K562 (cell line): ENCODE measurements around the gene C19orf85. TPM values are rescaled to one million over a fixed set of nuclear protein-coding genes. Genes with fewer than 3 reads are reported as not detected.

Experiments
- ATAC-seq: fragments of 200-7000 bp; cut with Tn5 transposase; 3 replicates; pipeline ENCODE4 v1.9.1; 2020; ENCODE audit warnings: moderate library complexity
- BruUV-seq: library from RNA; stranded (reverse); fragments of 400-500 nt; replicated peaks from 2 replicates; lab custom pipeline; 2021; lab: Mats Ljungman, UMichigan
- CTCF ChIA-PET: fragments of 300-600 bp; formaldehyde crosslinking; extraction: SDS; loops from one replicate; lab custom pipeline; 2021; ENCODE audit warnings: low intra/inter-chr PET ratio; lab: Yijun Ruan, JAX
- POLR2A ChIA-PET: fragments of 300-600, 350-650 bp; sonication (Branson Sonifier 250); formaldehyde crosslinking; extraction: SDS; loops from one replicate; lab custom pipeline; 2021; ENCODE audit warnings: antibody characterized with exemption, inconsistent platforms; lab: Yijun Ruan, JAX
- DNase-seq, 4 experiments: peaks; one replicate each; pipeline versions ENCODE4 v3.0.0 to v3.0.0-alpha.2; 2011 to 2018; ENCODE audit warnings: low spot score in 3 of 4, mixed read lengths in 3 of 4; ENCODE audit errors: extremely low read depth in 1 of 4
- FAIRE-seq: peaks from 2 replicates; lab custom pipeline; 2011; peaks lifted over from hg19 to GRCh38; lab: Jason Lieb, UNC
- H2AFZ ChIP-seq: 2 replicates; pipeline ENCODE4 v1.6.0; 2011; ENCODE audit warnings: low read depth, low read length, control low read depth, inconsistent platforms
- H3K27ac ChIP-seq: fragments of 200-600 bp; 3 replicates; pipeline ENCODE4 v1.8.0; 2011; ENCODE audit warnings: low read depth, mild to moderate bottlenecking, control low read depth, inconsistent platforms, low read length, moderate library complexity, mixed read lengths; ENCODE audit errors: extremely low read depth
- H3K27me3 ChIP-seq, 2 experiments: fragments of 300-600 bp in 1 of 2; 2 replicates in 1 of 2; 3 replicates in 1 of 2; pipeline versions ENCODE4 v1.6.0 to v1.8.0; 2011; ENCODE audit warnings: inconsistent platforms in 2 of 2, low read length in 2 of 2, mild to moderate bottlenecking in 1 of 2, mixed read lengths in 1 of 2, moderate library complexity in 1 of 2; ENCODE audit not compliant: control insufficient read depth in 2 of 2, insufficient read depth in 2 of 2
- H3K36me3 ChIP-seq: fragments of 300-600 bp; 3 replicates; pipeline ENCODE4 v1.8.0; 2011; ENCODE audit warnings: mild to moderate bottlenecking, low read length, inconsistent platforms; ENCODE audit not compliant: control insufficient read depth, insufficient read depth
- H3K4me1 ChIP-seq, 2 experiments: fragments of 200-600 bp in 1 of 2; replicated peaks in 1 of 2; 2 replicates in 1 of 2; 3 replicates in 1 of 2; pipeline versions ENCODE4 v1.5.1 to v1.8.0; 2011; ENCODE audit warnings: inconsistent platforms in 2 of 2, low read length in 2 of 2, mild to moderate bottlenecking in 1 of 2, mixed read lengths in 1 of 2, moderate library complexity in 1 of 2; ENCODE audit not compliant: control insufficient read depth in 2 of 2, insufficient read depth in 2 of 2
- H3K4me2 ChIP-seq: 2 replicates; pipeline ENCODE4 v1.6.1; 2011; ENCODE audit warnings: low read length, control low read depth, inconsistent platforms, mixed read lengths; ENCODE audit not compliant: insufficient read depth
- H3K4me3 ChIP-seq: fragments of 200-600 bp; sonication (generic), shearing (Covaris generic); 2 replicates; pipeline ENCODE4 v1.5.1; 2016; ENCODE audit warnings: control low read depth, inconsistent platforms
- H3K79me2 ChIP-seq: fragments of 200-600 bp; 3 replicates; pipeline ENCODE4 v1.8.0; 2011; ENCODE audit warnings: low read length, inconsistent platforms; ENCODE audit not compliant: control insufficient read depth, insufficient read depth
- H3K9ac ChIP-seq, 2 experiments: 2 replicates each; pipeline versions ENCODE4 v1.6.0 to v1.6.1; 2011; ENCODE audit warnings: low read depth in 2 of 2, low read length in 2 of 2, control low read depth in 1 of 2, inconsistent platforms in 1 of 2, mild to moderate bottlenecking in 1 of 2, mixed read lengths in 1 of 2; ENCODE audit not compliant: insufficient read depth in 1 of 2
- H3K9me1 ChIP-seq: one replicate; pipeline ENCODE4 v1.6.0; 2011; ENCODE audit warnings: inconsistent platforms, mild to moderate bottlenecking, low read length, moderate library complexity; ENCODE audit not compliant: control insufficient read depth, insufficient read depth
- H3K9me3 ChIP-seq: replicated peaks from 2 replicates; pipeline ENCODE4 v1.5.1; 2011; ENCODE audit warnings: low read depth, low read length, inconsistent platforms; ENCODE audit not compliant: control insufficient read depth, insufficient read depth
- H4K20me1 ChIP-seq: replicated peaks from 2 replicates; pipeline ENCODE4 v1.6.1; 2011; ENCODE audit warnings: low read length, inconsistent platforms, mixed read lengths; ENCODE audit not compliant: control insufficient read depth, insufficient read depth
- ATF1 ChIP-seq, 2 experiments: fragments of 450-650 bp in 1 of 2; IDR thresholded peaks; 2 replicates each; pipeline ENCODE4 v1.6.1; 2016; ENCODE audit warnings: missing compliant biosample characterization in 1 of 2, missing genetic modification characterization in 1 of 2
- BHLHE40 ChIP-seq: IDR thresholded peaks from 2 replicates; pipeline ENCODE4 v1.6.1; 2011; ENCODE audit warnings: low read length, improper control_type of control experiment
- CEBPB ChIP-seq: fragments of 450-650 bp; IDR thresholded peaks from 2 replicates; pipeline ENCODE4 v1.6.1; 2016; ENCODE audit warnings: missing genetic modification characterization, missing compliant biosample characterization
- GMEB1 ChIP-seq: fragments of 250-450 bp; sonication (Bioruptor Pico); IDR thresholded peaks from 2 replicates; pipeline ENCODE4 v1.4.0; 2020; ENCODE audit warnings: mild to moderate bottlenecking
- HNRNPK ChIP-seq: fragments of 200-400 bp; formaldehyde crosslinking; IDR thresholded peaks from one replicate; pipeline ENCODE4 v1.6.1; 2018; ENCODE audit warnings: mild to moderate bottlenecking, low read depth, low read length; ENCODE audit not compliant: poor library complexity, severe bottlenecking
- PHB2 ChIP-seq: fragments of 450-650 bp; IDR thresholded peaks from 2 replicates; pipeline ENCODE4 v1.6.1; 2017; ENCODE audit warnings: low read depth
- POLR2H ChIP-seq: IDR thresholded peaks from 2 replicates; pipeline ENCODE4 v1.6.1; 2016; ENCODE audit warnings: missing genetic modification characterization, low read depth, mild to moderate bottlenecking, control low read depth, missing compliant biosample characterization, moderate library complexity
- RBFOX2 ChIP-seq: fragments of 200-400 bp; formaldehyde crosslinking; IDR thresholded peaks from 2 replicates; pipeline ENCODE4 v1.6.1; 2017; ENCODE audit warnings: low read depth, mild to moderate bottlenecking, low read length, moderate library complexity
- TGIF2 ChIP-seq: sonication (generic); formaldehyde crosslinking; IDR thresholded peaks from 2 replicates; pipeline ENCODE4 v1.8.1; 2022; ENCODE audit warnings: mild to moderate bottlenecking, missing genetic modification reagents, moderate library complexity
- U2AF2 ChIP-seq: fragments of 200-400 bp; formaldehyde crosslinking; optimal IDR thresholded peaks from 2 replicates; pipeline ENCODE3; 2017; ENCODE audit warnings: low read depth, mild to moderate bottlenecking, low read length
- ZBTB33 ChIP-seq: sonication (generic); formaldehyde crosslinking; IDR thresholded peaks from 2 replicates; pipeline ENCODE4 v1.8.1; 2023; ENCODE audit warnings: mild to moderate bottlenecking, missing genetic modification reagents
- ZNF586 ChIP-seq: fragments of 450-650 bp; formaldehyde crosslinking; conservative IDR thresholded peaks from 2 replicates; pipeline ENCODE4 v1.4.0; 2020; ENCODE audit warnings: mild to moderate bottlenecking, moderate library complexity
- WGBS: fragments of 100-300 bp; shearing (Covaris generic); methylation state at CpG from one replicate; pipeline ENCODE4 v1.1.6; 2016; ENCODE audit warnings: low coverage, mixed read lengths; ENCODE audit not compliant: insufficient coverage; ENCODE audit errors: missing lambda C conversion rate; 5-methylcytosine and 5-hydroxymethylcytosine counted together
- in situ Hi-C: fragments of 300-500 bp; cut with MboI; formaldehyde crosslinking; loops from 4 replicates; pipeline ENCODE4 v1.15.0; 2018; ENCODE audit warnings: inconsistent platforms, mixed read lengths
- intact Hi-C: fragments of 100-400 bp; cut with micrococcal nuclease; formaldehyde crosslinking; loops from 2 replicates; pipeline ENCODE4 v1.14.2; 2022
- polyA plus RNA-seq, 8 experiments: library from polyadenylated mRNA; depleted of rRNA in 4 of 8; stranded (reverse) in 5 of 8; unstranded in 3 of 8; fragments of >200 nt; fragmentation: Nextera tagmentation in 2 of 8; fragmentation: Illumina TruSeq in 1 of 8; extraction: Ambion mirVana in 2 of 8; extraction: Trizol in 1 of 8; gene quantifications; 2 replicates each; pipeline versions ENCODE4 v1.2.1 to v1.2.3, GENCODE V29; 2011 to 2014; ENCODE audit warnings: inconsistent platforms in 1 of 8, missing spikeins in 1 of 8
- total RNA-seq, 7 experiments: library from RNA; depleted of rRNA in 6 of 7; stranded (reverse); fragments of >200 nt in 6 of 7; fragmentation: Illumina TruSeq in 2 of 7; extraction: Trizol in 2 of 7; gene quantifications; 2 replicates each; pipeline versions ENCODE4 v1.2.1 to v1.2.3, GENCODE V29; 2011 to 2021; ENCODE audit warnings: low replicate concordance in 1 of 7
- TF ChIP-seq, protein P1 (sequence below): fragments of 450-650 bp; IDR thresholded peaks from 2 replicates; pipeline ENCODE4 v1.7.0; 2016; ENCODE audit warnings: borderline replicate concordance

The C19orf85 gene
- total and polyA plus RNA-seq, 9 of the 15 experiments (the other 6 are each of a cell fraction or from before 2014, with no cell fraction given), result not detected

DNA sequence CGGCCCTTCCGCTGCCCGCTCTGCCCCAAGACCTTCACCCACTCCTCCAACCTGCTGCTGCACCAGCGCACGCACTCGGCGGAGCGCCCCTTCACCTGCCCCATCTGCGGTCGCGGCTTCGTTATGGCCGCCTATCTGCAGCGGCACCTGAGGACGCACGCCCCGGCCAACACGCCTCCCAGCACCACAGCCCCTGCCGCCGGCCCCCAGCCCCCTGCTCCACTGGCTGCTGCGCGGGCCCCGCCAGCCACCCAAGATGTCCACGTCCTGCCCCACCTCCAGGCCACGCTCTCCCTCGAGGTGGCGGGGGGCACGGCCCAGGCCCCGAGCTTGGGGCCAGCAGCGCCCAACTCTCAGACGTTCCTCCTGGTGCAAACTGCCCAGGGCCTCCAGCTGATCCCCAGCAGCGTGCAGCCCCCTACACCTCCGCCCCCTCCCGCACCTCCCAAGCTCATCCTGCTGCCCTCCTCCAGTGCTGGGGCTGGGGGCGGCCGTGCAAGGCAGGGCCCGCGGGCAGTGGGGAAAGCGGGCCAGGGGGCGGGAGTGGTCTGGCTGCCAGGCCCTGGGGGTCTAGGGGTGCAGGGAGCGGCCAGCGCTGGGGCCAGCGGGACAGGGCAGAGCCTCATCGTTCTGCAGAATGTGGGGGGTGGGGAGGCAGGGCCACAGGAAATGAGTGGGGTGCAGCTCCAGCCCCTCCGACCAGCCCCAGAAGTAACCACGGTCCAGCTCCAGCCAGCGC lies 18.6 kb upstream of the C19orf85 start:
- peaks cover 32% of the 10 kb centered on the region; the same call in 2 of the 3 replicates for H3K36me3 ChIP-seq
- TF ChIP-seq CEBPB (tag) (no peak), POLR2H (no peak), RBFOX2 (peak; percentile 52; the same call in 1 of the 2 replicates), U2AF2 (no peak), ZBTB33 (CRISPR knock-in tag) (peak; percentile 81), ZNF586 (CRISPR knock-in tag) (no peak), GMEB1 (CRISPR knock-in tag) (no peak), ATF1 (CRISPR knock-in tag; IDR thresholded peaks at IDR 0.05) (no peak), ATF1 (tag; IDR thresholded peaks at IDR 0.05) (no peak), BHLHE40 (no peak), HNRNPK (no peak), PHB2 (no peak), TGIF2 (no peak)
- TF ChIP-seq, protein P1, sequence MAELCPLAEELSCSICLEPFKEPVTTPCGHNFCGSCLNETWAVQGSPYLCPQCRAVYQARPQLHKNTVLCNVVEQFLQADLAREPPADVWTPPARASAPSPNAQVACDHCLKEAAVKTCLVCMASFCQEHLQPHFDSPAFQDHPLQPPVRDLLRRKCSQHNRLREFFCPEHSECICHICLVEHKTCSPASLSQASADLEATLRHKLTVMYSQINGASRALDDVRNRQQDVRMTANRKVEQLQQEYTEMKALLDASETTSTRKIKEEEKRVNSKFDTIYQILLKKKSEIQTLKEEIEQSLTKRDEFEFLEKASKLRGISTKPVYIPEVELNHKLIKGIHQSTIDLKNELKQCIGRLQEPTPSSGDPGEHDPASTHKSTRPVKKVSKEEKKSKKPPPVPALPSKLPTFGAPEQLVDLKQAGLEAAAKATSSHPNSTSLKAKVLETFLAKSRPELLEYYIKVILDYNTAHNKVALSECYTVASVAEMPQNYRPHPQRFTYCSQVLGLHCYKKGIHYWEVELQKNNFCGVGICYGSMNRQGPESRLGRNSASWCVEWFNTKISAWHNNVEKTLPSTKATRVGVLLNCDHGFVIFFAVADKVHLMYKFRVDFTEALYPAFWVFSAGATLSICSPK, result no peak
- peaks cover 25% of the 10 kb centered on the region for H3K79me2 ChIP-seq
- CTCF ChIA-PET, result no interaction called here
- 96% methylated on average over 31 of the region's 47 CpGs for WGBS
- intact Hi-C loops (no loop called here), in situ Hi-C loops (no loop called here)
- no peaks in the 10 kb centered on the region for H4K20me1 ChIP-seq
- no peaks in the 10 kb centered on the region for H3K9me1 ChIP-seq
- H3K4me3 ChIP-seq, result no peak overlapping the region
- no TSS peak for BruUV-seq
- no peak overlapping the region for H2AFZ ChIP-seq
- H3K4me1 ChIP-seq, result peaks cover 28 to 69% of the 10 kb centered on the region in 2 experiments
- no peak overlapping the region for H3K9ac ChIP-seq
- H3K27ac ChIP-seq, result no peak overlapping the region
- no peak for ATAC-seq
- H3K27me3 ChIP-seq, result no peaks in the 10 kb centered on the region
- no peak for FAIRE-seq
- no peaks in the 10 kb centered on the region for H3K9me3 ChIP-seq
- POLR2A ChIA-PET, result interaction anchor here (0.5 to 2.1 kb wide), 4 partner anchors 11 to 103 kb away, joined by 3 to 12 read pairs (median 4); no protein-coding TSS in a partner anchor
- no peak for DNase-seq
- no peak overlapping the region for H3K4me2 ChIP-seq
